Duodenal mucosa (tissue), 2 donors: ENCODE results near the gene PRELID2.
"Not testable (repeated sequence)": the region's sequence is repeated elsewhere in the genome, so short reads cannot be mapped to it uniquely, and the experiment has no call there.

Source experiments
- H3K27ac ChIP-seq: one replicate; pipeline ENCODE4 v1.7.0; 2013; ENCODE audit warnings: low read depth, low read length
- H3K27me3 ChIP-seq, 2 donors: one replicate each; pipeline ENCODE4 v1.7.0; 2013; ENCODE audit warnings: low read length in 2 of 2, control low read depth in 1 of 2; ENCODE audit not compliant: insufficient read depth in 2 of 2, control insufficient read depth in 1 of 2
- H3K36me3 ChIP-seq, 2 donors: one replicate each; pipeline ENCODE4 v1.7.0; 2013; ENCODE audit warnings: low read length in 2 of 2, control low read depth in 1 of 2; ENCODE audit not compliant: insufficient read depth in 2 of 2, control insufficient read depth in 1 of 2
- H3K4me1 ChIP-seq, 2 donors: one replicate each; pipeline ENCODE4 v1.7.0; 2013; ENCODE audit warnings: low read length in 2 of 2, control low read depth in 1 of 2; ENCODE audit not compliant: insufficient read depth in 2 of 2, control insufficient read depth in 1 of 2
- H3K4me3 ChIP-seq, 2 donors: one replicate each; pipeline ENCODE4 v1.7.0; 2013; ENCODE audit warnings: low read length in 2 of 2, low read depth in 1 of 2
- H3K9ac ChIP-seq, 2 donors: one replicate each; pipeline ENCODE4 v1.7.0; 2013; ENCODE audit warnings: low read length in 2 of 2, low read depth in 1 of 2
- H3K9me3 ChIP-seq, 2 donors: one replicate each; pipeline ENCODE4 v1.7.0; 2013; ENCODE audit warnings: low read length in 2 of 2, control low read depth in 1 of 2; ENCODE audit not compliant: control insufficient read depth in 1 of 2

The PRELID2 gene

DNA sequence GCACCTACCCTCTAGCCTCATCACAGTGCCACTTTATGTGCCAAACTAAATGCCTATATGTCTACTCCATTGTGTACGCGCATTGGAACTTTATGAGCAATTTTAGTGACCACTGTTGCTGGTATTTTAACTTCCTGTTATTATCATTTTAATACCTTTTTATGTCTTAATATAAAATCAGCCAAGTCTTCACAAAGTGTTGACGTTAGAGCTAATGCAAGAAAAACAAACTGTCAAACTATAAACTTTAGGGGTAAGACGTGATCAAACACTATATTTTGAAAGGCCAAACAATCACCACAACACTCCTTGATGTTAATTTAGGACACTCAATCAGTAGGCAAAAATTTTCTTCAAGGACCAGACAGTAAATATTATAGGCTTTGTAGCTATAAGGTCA lies 73.9 kb downstream of the PRELID2 start:
- H3K4me3 ChIP-seq = no peak overlapping the region
- H3K36me3 ChIP-seq = peaks cover 0 to 8% of the 10 kb centered on the region in 2 donors
- no peaks in the 10 kb centered on the region for H3K27me3 ChIP-seq
- no peak overlapping the region for H3K9ac ChIP-seq
- no peaks in the 10 kb centered on the region for H3K4me1 ChIP-seq
- H3K9me3 ChIP-seq = no peaks in the 10 kb centered on the region
- H3K27ac ChIP-seq = no peak overlapping the region

DNA sequence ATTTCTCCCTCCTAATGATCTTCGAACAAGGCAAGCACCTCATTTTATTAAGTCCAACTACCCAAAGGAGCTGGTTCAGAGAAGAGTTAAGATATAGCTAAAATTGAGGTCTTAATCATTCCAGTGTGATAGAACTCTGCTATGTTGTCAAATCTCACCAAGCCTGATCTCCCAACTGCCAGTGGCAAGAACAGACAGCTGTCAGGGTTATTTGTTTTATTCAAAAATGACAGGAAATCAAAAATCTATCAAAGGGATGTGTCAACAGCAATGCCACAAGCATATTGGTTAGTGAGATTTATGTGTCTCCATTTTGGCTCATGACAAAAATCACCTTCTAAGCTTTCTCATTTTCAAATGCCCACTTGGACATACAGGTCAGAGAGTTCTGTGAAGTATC lies 74.5 kb downstream of the PRELID2 start:
- Histone ChIP-seq H3K27ac (no peak overlapping the region), H3K9ac (no peak overlapping the region), H3K9me3 (no peaks in the 10 kb centered on the region), H3K4me3 (no peak overlapping the region), H3K27me3 (no peaks in the 10 kb centered on the region), H3K36me3 (peaks cover 0 to 11% of the 10 kb centered on the region in 2 donors), H3K4me1 (no peaks in the 10 kb centered on the region)

DNA sequence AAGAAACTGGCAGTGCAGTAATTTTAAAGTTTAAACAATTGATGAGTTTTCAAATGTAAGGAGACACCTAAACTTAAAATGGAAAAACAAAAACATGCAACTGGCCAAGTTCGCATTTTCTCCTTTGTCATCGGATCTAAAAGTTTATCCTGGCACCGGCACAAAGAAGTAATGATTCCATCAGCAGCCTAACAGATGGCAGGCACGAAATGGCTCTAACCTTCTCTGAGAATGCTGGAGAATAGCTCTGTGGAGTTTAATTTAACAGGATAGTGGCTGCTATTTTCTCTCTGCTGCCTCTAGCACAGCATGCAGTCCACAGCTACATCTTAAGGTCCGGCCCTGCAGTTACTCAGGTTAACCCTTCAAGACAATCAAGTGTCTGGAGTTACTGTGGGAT lies 82.2 kb downstream of the PRELID2 start:
- H3K9ac ChIP-seq = no peak overlapping the region
- H3K4me3 ChIP-seq = no peak overlapping the region
- H3K36me3 ChIP-seq = peaks cover 0 to 4% of the 10 kb centered on the region in 2 donors
- H3K9me3 ChIP-seq = no peaks in the 10 kb centered on the region
- H3K27me3 ChIP-seq = no peaks in the 10 kb centered on the region
- no peak overlapping the region for H3K27ac ChIP-seq
- H3K4me1 ChIP-seq = no peaks in the 10 kb centered on the region

DNA sequence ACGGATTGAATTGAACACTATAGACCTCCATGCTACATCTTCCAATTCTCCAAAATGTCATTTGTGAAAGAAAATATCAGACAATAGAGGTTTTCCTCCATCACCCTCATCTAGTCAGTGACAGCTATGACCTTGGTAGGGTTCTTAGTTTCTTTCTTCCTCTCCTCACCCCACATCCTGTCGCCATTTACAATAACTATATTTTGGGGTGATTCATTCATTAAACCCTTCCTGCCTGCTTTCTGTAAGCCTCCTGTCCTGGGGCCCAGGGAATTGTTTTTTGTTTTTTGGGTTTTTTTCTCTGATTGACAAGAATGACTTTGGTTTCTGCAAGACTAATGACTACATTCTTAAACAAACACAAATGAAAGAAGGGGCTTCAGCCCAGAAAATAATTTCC lies 82.6 kb downstream of the PRELID2 start:
- H3K27me3 ChIP-seq = no peaks in the 10 kb centered on the region
- H3K4me3 ChIP-seq = no peak overlapping the region
- H3K9ac ChIP-seq = no peak overlapping the region
- H3K4me1 ChIP-seq = no peaks in the 10 kb centered on the region
- no peak overlapping the region for H3K27ac ChIP-seq
- H3K9me3 ChIP-seq = no peaks in the 10 kb centered on the region
- peaks cover 0 to 4% of the 10 kb centered on the region in 2 donors for H3K36me3 ChIP-seq

DNA sequence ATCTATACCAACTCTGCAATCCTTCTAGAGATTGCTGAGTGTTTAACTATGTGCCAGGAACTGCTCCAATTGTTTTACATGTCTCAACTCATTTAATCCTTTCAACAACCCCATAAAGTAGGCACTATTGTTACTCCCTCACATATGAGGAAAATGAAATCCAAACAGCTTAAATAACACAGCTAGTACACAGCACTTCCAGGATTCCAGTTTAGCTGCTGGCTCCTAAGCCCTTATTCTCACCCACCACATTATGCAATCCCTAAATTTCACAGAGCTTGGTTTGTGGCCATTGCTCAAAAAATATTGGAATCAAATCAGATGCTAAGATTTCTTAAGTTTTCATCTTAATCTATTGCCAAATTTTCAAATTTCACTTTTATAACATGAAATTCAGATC lies 84.9 kb downstream of the PRELID2 start:
- H3K9me3 ChIP-seq = no peaks in the 10 kb centered on the region
- H3K4me3 ChIP-seq = no peak overlapping the region
- no peaks in the 10 kb centered on the region for H3K27me3 ChIP-seq
- no peaks in the 10 kb centered on the region for H3K36me3 ChIP-seq
- no peak overlapping the region for H3K27ac ChIP-seq
- H3K9ac ChIP-seq = no peak overlapping the region
- H3K4me1 ChIP-seq = no peaks in the 10 kb centered on the region

DNA sequence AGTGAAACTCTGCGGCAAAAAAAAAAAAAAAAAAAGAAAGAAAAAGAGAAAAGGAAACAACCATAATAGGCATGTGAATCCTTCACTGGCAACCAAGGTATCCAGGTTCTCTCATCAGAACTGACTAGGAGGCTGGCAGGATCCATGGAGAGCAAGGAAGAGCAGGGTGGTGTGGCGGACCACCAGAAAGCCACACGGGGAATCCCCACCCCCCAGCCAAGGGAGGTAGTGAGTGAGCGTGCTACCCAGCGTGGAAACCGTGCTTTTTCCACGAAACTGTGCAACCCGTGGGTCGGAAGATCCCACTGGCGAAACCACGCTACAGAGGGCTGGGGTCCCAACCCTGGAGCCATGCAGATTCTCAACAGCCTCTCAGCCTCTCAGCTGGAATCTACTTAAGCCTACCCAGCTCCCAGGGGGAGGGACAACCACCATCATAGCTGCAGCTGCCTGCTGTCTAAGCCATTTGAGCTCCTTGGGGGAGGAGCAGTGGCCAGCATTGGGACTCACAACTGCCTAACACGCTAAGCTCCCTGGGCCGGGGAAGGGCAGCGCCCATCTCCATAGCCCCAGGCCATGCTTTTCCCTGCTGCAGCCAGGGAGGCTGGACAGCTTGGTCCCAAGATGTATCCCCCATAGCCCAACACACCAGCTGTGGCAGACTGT lies 91.6 kb downstream of the PRELID2 start:
- Histone ChIP-seq H3K4me1 (no peaks in the 10 kb centered on the region), H3K9ac (no peak overlapping the region), H3K9me3 (no peaks in the 10 kb centered on the region), H3K4me3 (no peak overlapping the region), H3K36me3 (no peaks in the 10 kb centered on the region), H3K27ac (no peak overlapping the region), H3K27me3 (no peaks in the 10 kb centered on the region)

DNA sequence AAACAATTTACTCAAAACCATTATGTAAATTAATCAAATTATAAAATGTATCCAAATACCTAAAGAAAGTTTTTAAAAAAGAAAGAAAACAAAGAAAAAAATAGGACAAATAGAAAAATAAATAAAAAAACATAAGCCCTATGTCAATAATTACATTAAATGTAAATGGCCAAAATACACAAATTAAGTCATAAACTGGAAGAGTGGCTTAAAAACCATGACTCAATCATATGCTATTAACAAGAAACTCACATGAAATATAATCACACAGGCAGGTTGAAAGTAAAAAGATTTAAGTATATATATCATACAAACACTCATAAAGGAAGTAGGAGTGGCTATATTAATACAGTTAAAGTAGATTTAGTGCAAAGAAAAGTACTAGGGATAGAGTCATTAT lies 95.3 kb downstream of the PRELID2 start:
- H3K4me1 ChIP-seq = no peaks in the 10 kb centered on the region
- no peaks in the 10 kb centered on the region for H3K27me3 ChIP-seq
- H3K9ac ChIP-seq = no peak overlapping the region
- H3K36me3 ChIP-seq = peaks cover 0 to 8% of the 10 kb centered on the region in 2 donors
- H3K27ac ChIP-seq = no peak overlapping the region
- H3K4me3 ChIP-seq = no peak overlapping the region
- H3K9me3 ChIP-seq = no peaks in the 10 kb centered on the region

DNA sequence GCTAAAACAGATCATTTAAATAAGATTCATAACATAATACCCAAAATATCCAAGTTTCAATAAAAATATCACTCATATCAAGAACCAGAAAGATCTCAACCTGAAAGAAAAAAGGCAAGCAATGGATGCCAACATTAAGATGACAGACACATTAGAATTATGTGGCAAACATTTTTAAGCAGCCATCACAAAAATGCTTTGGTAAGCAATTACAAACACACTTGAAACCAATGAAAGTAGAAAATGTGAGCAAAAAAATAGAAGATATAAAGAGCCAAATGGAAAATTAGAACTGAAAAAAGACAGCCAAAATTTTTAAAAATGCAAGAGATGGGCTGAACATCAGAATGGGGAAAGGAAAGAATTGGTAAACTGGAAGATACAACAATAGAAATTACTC lies 96.9 kb downstream of the PRELID2 start:
- Histone ChIP-seq H3K9ac (no peak overlapping the region), H3K36me3 (peaks cover 0 to 14% of the 10 kb centered on the region in 2 donors), H3K27me3 (no peaks in the 10 kb centered on the region), H3K4me1 (no peaks in the 10 kb centered on the region), H3K27ac (no peak overlapping the region), H3K4me3 (no peak overlapping the region), H3K9me3 (no peaks in the 10 kb centered on the region)

DNA sequence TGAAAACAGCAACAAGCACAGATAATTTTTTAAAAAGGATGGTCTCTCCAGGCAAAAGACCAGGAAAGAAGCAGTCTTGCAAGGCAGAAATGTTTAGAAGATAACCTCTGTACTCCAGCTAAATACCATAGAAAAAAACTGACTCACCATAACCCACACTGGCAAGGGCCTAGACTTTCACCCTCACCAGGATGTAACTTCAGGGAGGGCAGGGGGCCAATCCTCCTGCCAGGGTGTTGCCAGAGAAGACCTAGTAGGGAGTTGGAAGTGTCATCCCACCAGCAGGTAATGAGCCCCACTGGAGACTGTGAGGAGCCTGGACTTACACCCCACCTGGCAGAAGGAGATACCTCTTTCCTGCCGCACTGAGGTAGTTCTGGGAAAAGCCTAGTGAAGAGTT lies 97.6 kb downstream of the PRELID2 start:
- no peak overlapping the region for H3K27ac ChIP-seq
- peaks cover 0 to 14% of the 10 kb centered on the region in 2 donors for H3K36me3 ChIP-seq
- H3K9me3 ChIP-seq = no peaks in the 10 kb centered on the region
- H3K4me1 ChIP-seq = no peaks in the 10 kb centered on the region
- no peaks in the 10 kb centered on the region for H3K27me3 ChIP-seq
- no peak overlapping the region for H3K9ac ChIP-seq
- no peak overlapping the region for H3K4me3 ChIP-seq

DNA sequence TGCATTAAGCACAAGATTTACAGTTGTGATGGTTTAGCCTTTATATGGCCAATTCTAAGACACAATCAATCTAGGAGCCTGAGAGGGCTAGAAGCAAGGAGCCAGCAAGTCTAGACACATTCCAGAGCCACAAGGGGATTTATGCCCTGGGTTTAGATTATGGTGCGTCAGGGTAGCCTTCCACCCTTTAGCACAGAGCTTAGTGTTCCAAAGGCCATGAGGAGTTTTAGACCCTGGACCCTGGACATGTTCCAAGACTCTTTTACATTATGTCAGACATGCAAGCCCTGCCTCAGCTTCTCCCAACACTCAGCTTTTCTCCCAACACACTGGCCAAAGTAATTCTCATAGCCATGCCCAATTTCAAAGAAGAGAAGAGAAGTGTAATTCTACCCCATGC lies 105.2 kb downstream of the PRELID2 start:
- not testable (repeated sequence) for H3K27ac ChIP-seq, H3K9ac ChIP-seq, H3K4me3 ChIP-seq, H3K27me3 ChIP-seq, H3K4me1 ChIP-seq
- peaks cover 12 to 14% of the 10 kb centered on the region in 2 donors for H3K9me3 ChIP-seq
- H3K36me3 ChIP-seq = peaks cover 4 to 22% of the 10 kb centered on the region in 2 donors

DNA sequence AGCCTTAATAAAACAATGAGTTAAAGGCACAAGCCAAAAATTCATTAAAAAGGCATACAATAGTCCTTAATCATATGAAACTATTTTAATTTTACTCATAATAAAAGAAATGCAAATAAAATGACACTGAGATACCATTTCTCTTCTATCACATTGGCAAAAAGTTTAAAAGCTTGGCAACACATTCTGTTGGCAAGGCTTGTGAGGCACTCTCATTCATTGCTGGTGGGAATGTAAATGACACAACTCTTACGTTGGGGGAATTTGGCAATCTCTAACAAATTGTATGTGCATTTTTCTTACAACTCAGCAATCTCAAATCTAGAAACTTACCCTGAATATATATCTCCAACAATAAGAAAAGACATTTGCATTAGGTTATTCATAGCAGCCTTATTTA lies 111.6 kb downstream of the PRELID2 start:
- peaks cover 0 to 8% of the 10 kb centered on the region in 2 donors for H3K36me3 ChIP-seq
- no peak overlapping the region for H3K9ac ChIP-seq
- no peak overlapping the region for H3K4me3 ChIP-seq
- H3K9me3 ChIP-seq = peaks cover 5 to 11% of the 10 kb centered on the region in 2 donors
- H3K4me1 ChIP-seq = no peaks in the 10 kb centered on the region
- H3K27me3 ChIP-seq = no peaks in the 10 kb centered on the region
- no peak overlapping the region for H3K27ac ChIP-seq
